ENCODE measurements around the gene TMPRSS5.

Gene TMPRSS5

GRCh38 chr11:113670149-113670830, 35.8 kb downstream of the TMPRSS5 start:
- DNase-seq (ENCODE audit: low read depth in 2 of 2): no peak

GRCh38 chr11:113668255-113668654, 37.9 kb downstream of the TMPRSS5 start:
- DNase-seq (ENCODE audit: low read depth in 2 of 2): no peak

- DNase-seq (ENCODE audit: low read depth in 2 of 2): no peak
Observed at GRCh38 chr11:113667801-113668200, 38.3 kb downstream of the TMPRSS5 start.

- no peak for DNase-seq (ENCODE audit: low read depth in 2 of 2)
Observed at GRCh38 chr11:113666584-113666983, 39.5 kb downstream of the TMPRSS5 start.

GRCh38 chr11:113664981-113665710, 41.0 kb downstream of the TMPRSS5 start:
- DNase-seq (ENCODE audit: low read depth in 2 of 2): no peak

GRCh38 chr11:113664069-113664980, 41.8 kb downstream of the TMPRSS5 start:
- DNase-seq (ENCODE audit: low read depth in 2 of 2): no peak

- DNase-seq (ENCODE audit: low read depth in 2 of 2): no peak
Observed at GRCh38 chr11:113663567-113663966, 42.5 kb downstream of the TMPRSS5 start.

GRCh38 chr11:113655771-113656170, 50.3 kb downstream of the TMPRSS5 start:
- DNase-seq (ENCODE audit: low read depth in 2 of 2): no peak

- DNase-seq (ENCODE audit: low read depth in 2 of 2): no peak
Observed at GRCh38 chr11:113651023-113651422, 55.1 kb downstream of the TMPRSS5 start.

GRCh38 chr11:113649311-113649710, 56.8 kb downstream of the TMPRSS5 start:
- DNase-seq (ENCODE audit: low read depth in 2 of 2): no peak

GRCh38 chr11:113647856-113648255, 58.3 kb downstream of the TMPRSS5 start:
- DNase-seq (ENCODE audit: low read depth in 2 of 2): no peak

- no peak for DNase-seq (ENCODE audit: low read depth in 2 of 2)
Observed at GRCh38 chr11:113647108-113647507, 59.0 kb downstream of the TMPRSS5 start.

GRCh38 chr11:113645593-113646349, 60.3 kb downstream of the TMPRSS5 start:
- DNase-seq (ENCODE audit: low read depth in 2 of 2): no peak

GRCh38 chr11:113644605-113645004, 61.5 kb downstream of the TMPRSS5 start:
- no peak for DNase-seq (ENCODE audit: low read depth in 2 of 2)

- DNase-seq (ENCODE audit: low read depth in 2 of 2): no peak
Observed at GRCh38 chr11:113643701-113644100, 62.4 kb downstream of the TMPRSS5 start.

- no peak for DNase-seq (ENCODE audit: low read depth in 2 of 2)
Observed at GRCh38 chr11:113643006-113643585, 63.0 kb downstream of the TMPRSS5 start.

GRCh38 chr11:113642090-113642489, 64.0 kb downstream of the TMPRSS5 start:
- DNase-seq (ENCODE audit: low read depth in 2 of 2): no peak

- no peak for DNase-seq (ENCODE audit: low read depth in 2 of 2)
Observed at GRCh38 chr11:113638376-113638775, 67.7 kb downstream of the TMPRSS5 start.

- no peak for DNase-seq (ENCODE audit: low read depth in 2 of 2)
Observed at GRCh38 chr11:113637636-113638035, 68.5 kb downstream of the TMPRSS5 start.
